ENCODE measurements around the gene SEPTIN5. TPM values are rescaled to one million over a fixed set of nuclear protein-coding genes. Genes with fewer than 3 reads are reported as not detected.

The SEPTIN5 gene
- total and polyA plus RNA-seq, 9 of the 15 experiments (the other 6 are each of a cell fraction or from before 2014, with no cell fraction given), result 0.03 to 195 (median 119) TPM

DNA sequence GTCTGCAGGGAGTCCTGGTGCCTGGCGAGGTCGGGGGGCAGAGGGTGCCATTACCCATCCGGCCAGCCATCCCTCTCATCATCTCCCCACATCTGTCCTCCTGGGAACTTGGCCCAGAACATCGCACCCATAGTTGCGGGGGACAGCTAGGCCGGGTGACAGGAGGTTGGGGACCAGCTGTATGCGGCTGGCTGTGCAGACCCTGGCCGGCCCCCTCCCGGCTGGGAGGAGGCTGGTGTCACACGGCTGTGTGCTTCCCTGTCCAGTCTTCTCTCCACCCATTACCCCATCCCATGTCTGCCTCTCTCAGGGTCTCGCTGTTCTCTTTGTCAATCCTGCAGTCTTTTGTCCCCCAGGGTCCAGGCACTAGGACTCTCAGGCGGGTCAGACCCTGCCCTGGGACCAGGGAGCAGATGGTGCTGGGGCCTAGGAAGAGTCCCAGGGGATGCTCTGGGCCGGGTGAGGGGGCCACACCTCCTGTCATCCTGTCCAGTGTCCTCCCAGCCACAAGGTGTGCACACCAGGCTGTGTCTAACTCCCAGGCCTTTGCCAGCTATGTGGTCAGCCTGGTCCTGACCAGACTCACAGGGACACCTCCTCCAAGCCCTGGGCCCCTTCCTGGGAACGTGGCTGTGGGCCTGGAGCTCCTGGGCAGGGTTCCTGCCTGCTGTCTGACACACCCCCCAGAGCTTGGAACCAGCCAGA lies 39.8 kb downstream of the SEPTIN5 start (continued):
- TF ChIP-seq, protein P1, sequence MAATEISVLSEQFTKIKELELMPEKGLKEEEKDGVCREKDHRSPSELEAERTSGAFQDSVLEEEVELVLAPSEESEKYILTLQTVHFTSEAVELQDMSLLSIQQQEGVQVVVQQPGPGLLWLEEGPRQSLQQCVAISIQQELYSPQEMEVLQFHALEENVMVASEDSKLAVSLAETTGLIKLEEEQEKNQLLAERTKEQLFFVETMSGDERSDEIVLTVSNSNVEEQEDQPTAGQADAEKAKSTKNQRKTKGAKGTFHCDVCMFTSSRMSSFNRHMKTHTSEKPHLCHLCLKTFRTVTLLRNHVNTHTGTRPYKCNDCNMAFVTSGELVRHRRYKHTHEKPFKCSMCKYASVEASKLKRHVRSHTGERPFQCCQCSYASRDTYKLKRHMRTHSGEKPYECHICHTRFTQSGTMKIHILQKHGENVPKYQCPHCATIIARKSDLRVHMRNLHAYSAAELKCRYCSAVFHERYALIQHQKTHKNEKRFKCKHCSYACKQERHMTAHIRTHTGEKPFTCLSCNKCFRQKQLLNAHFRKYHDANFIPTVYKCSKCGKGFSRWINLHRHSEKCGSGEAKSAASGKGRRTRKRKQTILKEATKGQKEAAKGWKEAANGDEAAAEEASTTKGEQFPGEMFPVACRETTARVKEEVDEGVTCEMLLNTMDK (IDR thresholded peaks at IDR 0.05; ENCODE audit: borderline replicate concordance, insufficient read depth, low read depth, low read length, poor library complexity, severe bottlenecking), result peak; percentile 72
- no peak for TF ChIP-seq CHCHD3 (CRISPR knock-in tag; IDR thresholded peaks at IDR 0.05)
- no peak for TF ChIP-seq ZNF695 (CRISPR knock-in tag; IDR thresholded peaks at IDR 0.05)
- TF ChIP-seq ZBED1 (IDR thresholded peaks at IDR 0.05), result 0 out of 2 replicates have a peak, but pooled peaks have one; percentile 50
- TF ChIP-seq HDAC3 (IDR thresholded peaks at IDR 0.05; ENCODE audit: borderline replicate concordance, partially characterized antibody), result no peak
- TF ChIP-seq, protein P2, sequence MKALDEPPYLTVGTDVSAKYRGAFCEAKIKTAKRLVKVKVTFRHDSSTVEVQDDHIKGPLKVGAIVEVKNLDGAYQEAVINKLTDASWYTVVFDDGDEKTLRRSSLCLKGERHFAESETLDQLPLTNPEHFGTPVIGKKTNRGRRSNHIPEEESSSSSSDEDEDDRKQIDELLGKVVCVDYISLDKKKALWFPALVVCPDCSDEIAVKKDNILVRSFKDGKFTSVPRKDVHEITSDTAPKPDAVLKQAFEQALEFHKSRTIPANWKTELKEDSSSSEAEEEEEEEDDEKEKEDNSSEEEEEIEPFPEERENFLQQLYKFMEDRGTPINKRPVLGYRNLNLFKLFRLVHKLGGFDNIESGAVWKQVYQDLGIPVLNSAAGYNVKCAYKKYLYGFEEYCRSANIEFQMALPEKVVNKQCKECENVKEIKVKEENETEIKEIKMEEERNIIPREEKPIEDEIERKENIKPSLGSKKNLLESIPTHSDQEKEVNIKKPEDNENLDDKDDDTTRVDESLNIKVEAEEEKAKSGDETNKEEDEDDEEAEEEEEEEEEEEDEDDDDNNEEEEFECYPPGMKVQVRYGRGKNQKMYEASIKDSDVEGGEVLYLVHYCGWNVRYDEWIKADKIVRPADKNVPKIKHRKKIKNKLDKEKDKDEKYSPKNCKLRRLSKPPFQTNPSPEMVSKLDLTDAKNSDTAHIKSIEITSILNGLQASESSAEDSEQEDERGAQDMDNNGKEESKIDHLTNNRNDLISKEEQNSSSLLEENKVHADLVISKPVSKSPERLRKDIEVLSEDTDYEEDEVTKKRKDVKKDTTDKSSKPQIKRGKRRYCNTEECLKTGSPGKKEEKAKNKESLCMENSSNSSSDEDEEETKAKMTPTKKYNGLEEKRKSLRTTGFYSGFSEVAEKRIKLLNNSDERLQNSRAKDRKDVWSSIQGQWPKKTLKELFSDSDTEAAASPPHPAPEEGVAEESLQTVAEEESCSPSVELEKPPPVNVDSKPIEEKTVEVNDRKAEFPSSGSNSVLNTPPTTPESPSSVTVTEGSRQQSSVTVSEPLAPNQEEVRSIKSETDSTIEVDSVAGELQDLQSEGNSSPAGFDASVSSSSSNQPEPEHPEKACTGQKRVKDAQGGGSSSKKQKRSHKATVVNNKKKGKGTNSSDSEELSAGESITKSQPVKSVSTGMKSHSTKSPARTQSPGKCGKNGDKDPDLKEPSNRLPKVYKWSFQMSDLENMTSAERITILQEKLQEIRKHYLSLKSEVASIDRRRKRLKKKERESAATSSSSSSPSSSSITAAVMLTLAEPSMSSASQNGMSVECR (CRISPR knock-in tag; IDR thresholded peaks at IDR 0.05), result no peak
- TF ChIP-seq, protein P3, sequence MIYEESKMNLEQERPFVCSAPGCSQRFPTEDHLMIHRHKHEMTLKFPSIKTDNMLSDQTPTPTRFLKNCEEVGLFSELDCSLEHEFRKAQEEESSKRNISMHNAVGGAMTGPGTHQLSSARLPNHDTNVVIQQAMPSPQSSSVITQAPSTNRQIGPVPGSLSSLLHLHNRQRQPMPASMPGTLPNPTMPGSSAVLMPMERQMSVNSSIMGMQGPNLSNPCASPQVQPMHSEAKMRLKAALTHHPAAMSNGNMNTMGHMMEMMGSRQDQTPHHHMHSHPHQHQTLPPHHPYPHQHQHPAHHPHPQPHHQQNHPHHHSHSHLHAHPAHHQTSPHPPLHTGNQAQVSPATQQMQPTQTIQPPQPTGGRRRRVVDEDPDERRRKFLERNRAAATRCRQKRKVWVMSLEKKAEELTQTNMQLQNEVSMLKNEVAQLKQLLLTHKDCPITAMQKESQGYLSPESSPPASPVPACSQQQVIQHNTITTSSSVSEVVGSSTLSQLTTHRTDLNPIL (CRISPR knock-in tag; IDR thresholded peaks at IDR 0.05), result no peak
- TF ChIP-seq, protein P4, sequence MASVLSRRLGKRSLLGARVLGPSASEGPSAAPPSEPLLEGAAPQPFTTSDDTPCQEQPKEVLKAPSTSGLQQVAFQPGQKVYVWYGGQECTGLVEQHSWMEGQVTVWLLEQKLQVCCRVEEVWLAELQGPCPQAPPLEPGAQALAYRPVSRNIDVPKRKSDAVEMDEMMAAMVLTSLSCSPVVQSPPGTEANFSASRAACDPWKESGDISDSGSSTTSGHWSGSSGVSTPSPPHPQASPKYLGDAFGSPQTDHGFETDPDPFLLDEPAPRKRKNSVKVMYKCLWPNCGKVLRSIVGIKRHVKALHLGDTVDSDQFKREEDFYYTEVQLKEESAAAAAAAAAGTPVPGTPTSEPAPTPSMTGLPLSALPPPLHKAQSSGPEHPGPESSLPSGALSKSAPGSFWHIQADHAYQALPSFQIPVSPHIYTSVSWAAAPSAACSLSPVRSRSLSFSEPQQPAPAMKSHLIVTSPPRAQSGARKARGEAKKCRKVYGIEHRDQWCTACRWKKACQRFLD (CRISPR knock-in tag; IDR thresholded peaks at IDR 0.05), result no peak
- no peak for TF ChIP-seq NFIC (IDR thresholded peaks at IDR 0.05)
- TF ChIP-seq FOS (IDR thresholded peaks at IDR 0.05; ENCODE audit: extremely low read depth, insufficient read length), result no peak
- no peak for TF ChIP-seq ZNF668 (CRISPR knock-in tag; IDR thresholded peaks at IDR 0.05)
- no peak for TF ChIP-seq SOX6 (IDR thresholded peaks at IDR 0.05)
- TF ChIP-seq POLR2G (IDR thresholded peaks at IDR 0.05; ENCODE audit: low read depth, low read length), result no peak
- no peak for TF ChIP-seq ZNF551 (CRISPR knock-in tag; IDR thresholded peaks at IDR 0.05)
- no peak for TF ChIP-seq CHD1 (IDR thresholded peaks at IDR 0.05; ENCODE audit: low read length)
- TF ChIP-seq MEIS2 (IDR thresholded peaks at IDR 0.05; ENCODE audit: partially characterized antibody), result no peak
- TF ChIP-seq CREB1 (IDR thresholded peaks at IDR 0.05), result no peak
- TF ChIP-seq CREB1 (CRISPR knock-in tag; IDR thresholded peaks at IDR 0.05), result no peak
- TF ChIP-seq ZSCAN32 (CRISPR knock-in tag; IDR thresholded peaks at IDR 0.05), result no peak
